Spleen (tissue), 11 donors: ENCODE data around the gene MED13L. TPM values are rescaled to one million over a fixed set of nuclear protein-coding genes. Genes with fewer than 3 reads are reported as not detected.

Experiments used
- DNase-seq: peaks from one replicate; pipeline ENCODE4 v3.0.0-alpha.2; 2020
- H3K27ac ChIP-seq, 8 donors: fragments of 200-600 bp; sonication (generic) in 7 of 8; 1 replicate in 4 of 8; 2 replicates in 4 of 8; pipeline versions ENCODE4 v1.5.0 to v1.8.0; 2016 to 2021; ENCODE audit warnings: inconsistent platforms in 4 of 8, mild to moderate bottlenecking in 4 of 8, moderate library complexity in 1 of 8
- H3K27me3 ChIP-seq, 7 donors: fragments of 200-600 bp; sonication (generic) in 6 of 7; replicated peaks in 1 of 7; 1 replicate in 4 of 7; 2 replicates in 3 of 7; pipeline versions ENCODE4 v1.5.0 to v1.8.0; 2016 to 2021; ENCODE audit warnings: inconsistent platforms in 3 of 7, mild to moderate bottlenecking in 1 of 7
- H3K36me3 ChIP-seq, 6 donors: fragments of 200-600 bp; sonication (generic) in 5 of 6; 1 replicate in 4 of 6; 2 replicates in 2 of 6; pipeline versions ENCODE4 v1.5.0 to v1.8.0; 2016 to 2021; ENCODE audit warnings: inconsistent platforms in 2 of 6
- H3K4me1 ChIP-seq, 6 donors: fragments of 200-600 bp; sonication (generic) in 5 of 6; 1 replicate in 3 of 6; 2 replicates in 3 of 6; pipeline versions ENCODE4 v1.5.0 to v1.8.0; 2016 to 2021; ENCODE audit warnings: inconsistent platforms in 3 of 6
- H3K4me3 ChIP-seq, 8 donors: fragments of 200-600 bp; sonication (generic) in 7 of 8; 1 replicate in 4 of 8; 2 replicates in 4 of 8; pipeline versions ENCODE4 v1.5.0 to v1.8.0; 2016 to 2021; ENCODE audit warnings: inconsistent platforms in 4 of 8, mild to moderate bottlenecking in 4 of 8, moderate library complexity in 2 of 8
- H3K9me3 ChIP-seq, 8 donors: fragments of 200-600 bp; sonication (generic) in 7 of 8; 1 replicate in 4 of 8; 2 replicates in 4 of 8; pipeline versions ENCODE4 v1.5.0 to v1.8.0; 2016 to 2021; ENCODE audit warnings: inconsistent platforms in 4 of 8
- POLR2A ChIP-seq, 3 donors: fragments of 450-650 bp; IDR thresholded peaks; one replicate each; pipeline ENCODE4 v1.5.1; 2017; ENCODE audit warnings: antibody characterized with exemption in 3 of 3, mild to moderate bottlenecking in 1 of 3
- POLR2AphosphoS5 ChIP-seq, 3 donors: sonication (generic); formaldehyde crosslinking; IDR thresholded peaks; one replicate each; pipeline ENCODE4 v1.5.1; 2017; ENCODE audit warnings: antibody characterized with exemption in 3 of 3
- WGBS, 5 donors: extraction: QIAGEN DNeasy Blood & Tissue Kit in 3 of 5; methylation state at CpG; one replicate each; pipeline versions ENCODE4 v1.1.5 to v1.1.7; 2013 to 2018; 5-methylcytosine and 5-hydroxymethylcytosine counted together
- intact Hi-C: fragments of 100-400 bp; cut with DNase I; formaldehyde crosslinking; loops from one replicate; pipeline ENCODE4 v1.15.0; 2023; ENCODE audit warnings: low total_unique reads
- polyA plus RNA-seq, 3 donors: library from polyadenylated mRNA; stranded (reverse); fragments of 200-250 nt; gene quantifications; one replicate each; pipeline ENCODE4 v1.2.1, GENCODE V29; 2013
- total RNA-seq, 7 donors: library from RNA; depleted of rRNA in 3 of 7; stranded (reverse); fragments of >200 nt in 3 of 7; fragmentation: NEBNext Ultra II Directional in 4 of 7; extraction: Animal tissue kit (Norgen Biotek cat#: 25700) in 4 of 7; gene quantifications; one replicate each; pipeline versions ENCODE4 v1.1.0 to v1.2.1, GENCODE V29; 2016 to 2021
- TF ChIP-seq, protein P1 (sequence below), 11 experiments: fragments of 200-600 bp in 7 of 11; fragments of 450-650 bp in 4 of 11; sonication (generic) in 4 of 11; IDR thresholded peaks in 8 of 11; conservative IDR thresholded peaks in 3 of 11; 1 replicate in 7 of 11; 2 replicates in 4 of 11; pipeline versions ENCODE4 v1.4.0 to v1.8.0; 2016 to 2021; ENCODE audit warnings: antibody characterized with exemption in 11 of 11, inconsistent platforms in 4 of 11, mild to moderate bottlenecking in 1 of 11
- donor health status: healthy with polysubstance abuse.
- donor health status: DM: no; HTN: no; CAD: no; lungs with moderate emphysema.
- donor health status: DM: no; HTN: no; CAD: no.
- donor health status: Bipolar disorder and iron deficiency.
- donor health status: healthy.
- donor health status: DM: no; HTN: no; CAD: no.
- donor health status: DM: yes; HTN: yes; CAD: no.

Gene MED13L
- total and polyA plus RNA-seq, 10 donors: 13.4 to 255 (median 185) TPM

- Histone ChIP-seq H3K27ac (no peak overlapping the region), H3K36me3 (no peaks in the 10 kb centered on the region), H3K27me3 (no peaks in the 10 kb centered on the region), H3K4me1 (peaks cover 0 to 40% (median 7%) of the 10 kb centered on the region in 6 donors), H3K9me3 (no peaks in the 10 kb centered on the region), H3K4me3 (no peak overlapping the region)
- DNase-seq: no peak
- no peak for TF ChIP-seq POLR2AphosphoS5 (IDR thresholded peaks at IDR 0.05)
- no peak for TF ChIP-seq POLR2A (IDR thresholded peaks at IDR 0.05)
- TF ChIP-seq, protein P1, sequence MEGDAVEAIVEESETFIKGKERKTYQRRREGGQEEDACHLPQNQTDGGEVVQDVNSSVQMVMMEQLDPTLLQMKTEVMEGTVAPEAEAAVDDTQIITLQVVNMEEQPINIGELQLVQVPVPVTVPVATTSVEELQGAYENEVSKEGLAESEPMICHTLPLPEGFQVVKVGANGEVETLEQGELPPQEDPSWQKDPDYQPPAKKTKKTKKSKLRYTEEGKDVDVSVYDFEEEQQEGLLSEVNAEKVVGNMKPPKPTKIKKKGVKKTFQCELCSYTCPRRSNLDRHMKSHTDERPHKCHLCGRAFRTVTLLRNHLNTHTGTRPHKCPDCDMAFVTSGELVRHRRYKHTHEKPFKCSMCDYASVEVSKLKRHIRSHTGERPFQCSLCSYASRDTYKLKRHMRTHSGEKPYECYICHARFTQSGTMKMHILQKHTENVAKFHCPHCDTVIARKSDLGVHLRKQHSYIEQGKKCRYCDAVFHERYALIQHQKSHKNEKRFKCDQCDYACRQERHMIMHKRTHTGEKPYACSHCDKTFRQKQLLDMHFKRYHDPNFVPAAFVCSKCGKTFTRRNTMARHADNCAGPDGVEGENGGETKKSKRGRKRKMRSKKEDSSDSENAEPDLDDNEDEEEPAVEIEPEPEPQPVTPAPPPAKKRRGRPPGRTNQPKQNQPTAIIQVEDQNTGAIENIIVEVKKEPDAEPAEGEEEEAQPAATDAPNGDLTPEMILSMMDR (IDR thresholded peaks at IDR 0.05 in 8 of 11, conservative IDR thresholded peaks at IDR 0.05 in 3 of 11): no peak
- 84 to 92% (median 89%) methylated on average over 5 of the region's 5 CpGs for WGBS, 5 donors
- intact Hi-C loops: no loop called here
These were observed 233.6 kb downstream of the MED13L start for GRCh38 chr12:116043659-116044535.

DNA sequence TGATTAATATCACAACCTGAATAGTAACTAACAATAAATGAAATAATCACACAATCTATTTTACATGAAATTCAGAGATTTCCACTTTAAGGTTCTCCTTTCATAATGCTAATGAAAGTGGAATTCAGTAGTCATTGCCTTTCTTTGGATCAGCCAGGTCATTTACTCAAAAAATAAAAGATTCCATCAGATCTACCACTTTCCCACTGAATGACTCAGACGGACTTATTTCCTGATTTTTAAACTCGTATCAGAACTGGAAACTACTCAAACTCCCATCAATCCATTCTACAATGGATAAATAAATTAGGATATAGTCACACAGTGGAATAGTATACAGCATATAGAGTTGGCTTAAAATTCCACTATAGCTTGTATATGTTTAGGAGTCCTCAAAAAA lies 237.1 kb downstream of the MED13L start:
- peaks cover 0 to 26% (median 0%) of the 10 kb centered on the region in 6 donors for H3K4me1 ChIP-seq

GRCh38 chr12:116039081-116039480 lies 238.4 kb downstream of the MED13L start:
- 92 to 98% (median 97%) methylated on average over 2 of the region's 2 CpGs for WGBS, 5 donors
- no peak overlapping the region for H3K27ac ChIP-seq
- peaks cover 0 to 8% (median 0%) of the 10 kb centered on the region in 6 donors for H3K36me3 ChIP-seq
- no peaks in the 10 kb centered on the region for H3K27me3 ChIP-seq
- no peaks in the 10 kb centered on the region for H3K9me3 ChIP-seq
- peaks cover 0 to 25% (median 2%) of the 10 kb centered on the region in 6 donors for H3K4me1 ChIP-seq
- intact Hi-C loops: no loop called here
- DNase-seq: no peak
- no peak overlapping the region for H3K4me3 ChIP-seq
- TF ChIP-seq POLR2A (IDR thresholded peaks at IDR 0.05) (no peak), POLR2AphosphoS5 (IDR thresholded peaks at IDR 0.05) (no peak)
- TF ChIP-seq, protein P1 (IDR thresholded peaks at IDR 0.05 in 8 of 11, conservative IDR thresholded peaks at IDR 0.05 in 3 of 11): no peak

More for the DNA sequence above, 237.1 kb downstream of the MED13L start:
- H3K27ac ChIP-seq: no peak overlapping the region
- TF ChIP-seq POLR2AphosphoS5 (IDR thresholded peaks at IDR 0.05): no peak
- TF ChIP-seq, protein P1 (IDR thresholded peaks at IDR 0.05 in 8 of 11, conservative IDR thresholded peaks at IDR 0.05 in 3 of 11): no peak
- TF ChIP-seq POLR2A (IDR thresholded peaks at IDR 0.05): no peak
- no peak overlapping the region for H3K4me3 ChIP-seq
- no peaks in the 10 kb centered on the region for H3K36me3 ChIP-seq
- H3K27me3 ChIP-seq: no peaks in the 10 kb centered on the region
- 69 to 82% (median 71%) methylated on average over 2 of the region's 2 CpGs for WGBS, 5 donors
- intact Hi-C loops: no loop called here
- H3K9me3 ChIP-seq: no peaks in the 10 kb centered on the region
- no peak for DNase-seq
